ENCODE data around the gene FMO1.
"Not testable (repeated sequence)": the region's sequence is repeated elsewhere in the genome, so short reads cannot be mapped to it uniquely, and the experiment has no call there.

FMO1 gene, protein sequence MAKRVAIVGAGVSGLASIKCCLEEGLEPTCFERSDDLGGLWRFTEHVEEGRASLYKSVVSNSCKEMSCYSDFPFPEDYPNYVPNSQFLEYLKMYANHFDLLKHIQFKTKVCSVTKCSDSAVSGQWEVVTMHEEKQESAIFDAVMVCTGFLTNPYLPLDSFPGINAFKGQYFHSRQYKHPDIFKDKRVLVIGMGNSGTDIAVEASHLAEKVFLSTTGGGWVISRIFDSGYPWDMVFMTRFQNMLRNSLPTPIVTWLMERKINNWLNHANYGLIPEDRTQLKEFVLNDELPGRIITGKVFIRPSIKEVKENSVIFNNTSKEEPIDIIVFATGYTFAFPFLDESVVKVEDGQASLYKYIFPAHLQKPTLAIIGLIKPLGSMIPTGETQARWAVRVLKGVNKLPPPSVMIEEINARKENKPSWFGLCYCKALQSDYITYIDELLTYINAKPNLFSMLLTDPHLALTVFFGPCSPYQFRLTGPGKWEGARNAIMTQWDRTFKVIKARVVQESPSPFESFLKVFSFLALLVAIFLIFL

DNA sequence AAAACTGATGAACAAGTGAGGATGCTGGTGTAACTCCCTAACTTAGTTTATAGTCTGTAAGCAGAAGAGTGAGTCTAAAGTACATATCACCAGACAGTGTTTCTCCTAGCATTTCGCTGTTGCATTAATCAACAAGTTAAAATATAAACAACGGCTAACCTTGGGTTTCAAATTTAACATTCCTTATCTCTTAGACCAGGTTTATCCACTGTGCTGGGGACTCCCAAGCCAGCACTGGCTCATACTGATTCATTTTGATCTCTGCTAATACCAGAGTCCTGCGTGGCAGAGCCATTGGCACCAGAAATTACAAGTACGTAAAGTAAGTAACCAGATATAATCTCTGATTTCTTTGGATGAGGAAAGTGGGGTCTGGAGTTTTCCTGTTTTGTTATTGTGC, at the start of gene FMO1:
Gene FMO1, plus strand, starts transcription at position 193 of the 400 bp plus-strand sequence. CDS start 9,594 bp downstream, outside the sequence.
- no peak for DNase-seq (ENCODE audit: low read depth)

DNA sequence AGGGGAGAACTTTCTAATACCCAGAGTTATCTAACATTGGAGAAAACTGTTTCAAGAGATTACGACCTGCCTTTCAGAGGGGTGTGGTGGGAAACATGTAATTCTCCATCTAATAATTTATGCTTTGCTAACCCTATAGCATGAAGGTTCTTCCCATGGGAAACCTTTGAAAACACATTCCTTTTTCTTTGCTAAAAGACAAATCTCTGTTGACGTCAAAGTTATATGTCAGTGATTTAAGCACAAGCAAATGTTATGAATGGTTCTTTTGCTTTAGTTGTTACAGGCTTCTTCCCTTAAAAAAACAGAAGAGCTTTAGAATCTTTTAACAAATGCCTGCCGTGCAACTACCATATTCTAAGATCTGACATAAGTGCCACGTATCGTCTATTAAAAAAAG, 44.0 kb upstream of the FMO1 start:
- DNase-seq (ENCODE audit: low read depth), result no peak

DNA sequence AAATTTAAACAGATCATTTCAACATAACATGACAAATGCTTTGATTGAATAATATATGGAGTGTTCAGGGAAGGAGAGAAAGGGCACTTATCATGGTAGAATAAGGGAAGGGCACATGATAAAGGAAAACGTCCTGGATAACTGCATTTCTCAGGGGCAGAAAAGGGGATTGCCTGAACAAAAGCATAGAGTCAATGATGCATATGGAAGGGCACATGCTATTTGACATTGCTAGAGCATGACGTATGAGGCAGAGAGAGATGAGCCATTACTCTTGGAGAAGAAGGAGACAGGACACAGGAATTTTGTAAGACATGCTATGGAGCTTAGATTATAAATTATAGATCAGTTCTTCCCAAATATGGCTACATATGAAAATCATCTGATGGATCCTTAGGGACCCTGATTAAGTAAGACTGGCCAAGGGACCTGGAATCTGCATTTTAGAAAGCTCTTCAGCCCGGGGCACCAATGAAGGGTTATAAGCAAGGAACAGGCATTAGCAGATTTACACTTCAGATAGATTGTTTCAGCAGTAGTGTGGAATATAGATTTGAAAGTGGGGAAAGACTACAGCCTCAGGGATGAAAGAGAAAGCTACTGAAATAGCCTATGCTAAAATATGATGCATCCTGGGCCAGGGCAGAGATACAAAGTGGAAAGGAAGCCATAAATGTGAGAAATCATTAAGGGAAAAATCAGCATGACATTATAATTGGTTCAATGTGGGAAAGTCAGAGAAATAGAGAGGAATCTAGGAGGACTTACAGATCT, 41.9 kb upstream of the FMO1 start:
- DNase-seq (ENCODE audit: low read depth), result no peak

DNA sequence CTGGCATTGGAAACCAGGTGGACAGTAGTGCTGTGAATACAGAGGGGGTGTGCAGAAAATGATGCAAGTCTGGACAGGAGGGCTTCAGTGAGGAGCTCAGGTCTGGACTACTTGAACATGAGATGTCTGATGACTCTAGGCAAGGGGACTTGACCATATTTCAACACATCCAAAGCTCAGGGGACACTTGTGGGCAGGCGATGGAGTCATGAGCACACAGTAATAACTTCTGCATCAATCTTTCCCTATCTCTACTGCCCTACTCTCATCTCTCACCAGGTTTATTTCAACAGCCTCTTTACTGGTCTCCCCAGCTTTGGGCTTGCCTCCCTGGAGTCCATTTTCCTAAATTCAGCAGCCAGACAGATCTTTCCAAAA, 41.3 kb upstream of the FMO1 start:
- DNase-seq (ENCODE audit: low read depth), result no peak

DNA sequence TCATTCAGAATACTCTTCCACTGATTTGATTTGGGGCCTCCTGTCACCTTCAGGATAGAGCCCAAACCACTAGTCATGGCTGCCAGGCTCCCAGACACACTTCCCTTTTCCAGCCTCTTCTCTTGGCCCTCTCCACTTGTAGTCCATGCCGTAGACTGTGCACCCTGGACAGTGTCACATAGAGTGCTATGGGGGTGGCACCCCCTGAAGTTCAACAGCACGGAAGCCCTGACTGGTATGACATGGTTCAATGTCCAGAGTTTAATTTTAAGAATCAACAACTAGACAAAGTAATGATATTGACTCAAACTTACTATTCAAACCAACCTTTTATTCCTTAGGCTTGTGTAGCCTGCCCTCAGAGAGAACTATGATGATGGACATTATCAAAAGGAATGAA, 40.9 kb upstream of the FMO1 start:
- no peak for DNase-seq (ENCODE audit: low read depth)

DNA sequence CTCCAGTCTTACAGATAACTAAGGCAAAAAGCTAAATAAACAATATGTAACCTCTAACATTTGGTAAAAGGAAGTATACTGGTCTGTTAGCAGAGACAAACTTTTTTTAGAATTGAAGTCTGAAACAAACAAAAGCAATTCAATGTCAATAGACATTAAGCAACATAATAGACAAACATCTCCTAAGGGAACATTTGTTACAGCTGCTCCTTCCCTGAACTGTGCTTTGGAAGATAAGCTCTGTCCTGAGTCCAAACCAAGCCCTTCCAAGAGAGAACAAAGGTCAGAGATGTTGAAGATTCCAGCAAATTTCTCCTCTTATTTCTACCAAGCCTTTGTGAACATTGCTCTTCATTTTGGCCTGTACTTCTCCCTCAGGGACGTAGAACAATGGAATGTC, 37.9 kb upstream of the FMO1 start:
- DNase-seq (ENCODE audit: low read depth), result no peak

DNA sequence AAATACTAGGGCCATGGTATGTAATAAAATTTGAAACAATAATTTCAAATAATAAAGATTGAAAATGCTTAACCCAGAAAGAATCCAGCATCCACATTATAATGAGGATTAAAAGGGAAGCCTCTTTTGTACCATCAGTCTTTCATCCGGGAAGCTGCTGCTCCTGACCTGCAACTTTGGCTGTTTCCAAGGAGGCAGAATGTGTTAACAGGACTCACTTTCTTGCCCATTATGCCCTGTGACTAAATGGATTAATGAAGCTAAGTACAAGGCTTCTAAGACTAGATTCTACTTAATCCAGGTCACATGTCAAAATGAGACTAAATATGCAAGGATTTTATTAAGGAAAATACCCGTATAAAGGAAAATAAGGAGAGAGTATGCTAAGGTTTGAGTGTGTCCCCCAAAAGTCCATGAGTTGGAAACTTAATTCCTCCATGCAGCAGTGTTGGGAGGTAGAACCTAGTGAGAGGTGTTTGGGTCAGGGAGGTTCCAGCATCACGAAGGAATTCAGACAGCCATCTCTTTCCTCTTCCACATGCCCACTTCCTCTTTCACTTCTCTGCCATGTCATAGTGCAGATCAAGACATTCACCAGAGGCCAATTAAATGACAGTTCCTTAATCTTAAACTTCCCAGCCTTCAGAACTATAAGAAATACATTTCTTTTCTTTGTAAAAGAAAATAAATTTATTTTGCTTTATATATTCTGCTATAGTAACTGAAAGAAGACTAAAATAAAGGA, 35.5 kb upstream of the FMO1 start:
- DNase-seq (ENCODE audit: low read depth), result no peak

DNA sequence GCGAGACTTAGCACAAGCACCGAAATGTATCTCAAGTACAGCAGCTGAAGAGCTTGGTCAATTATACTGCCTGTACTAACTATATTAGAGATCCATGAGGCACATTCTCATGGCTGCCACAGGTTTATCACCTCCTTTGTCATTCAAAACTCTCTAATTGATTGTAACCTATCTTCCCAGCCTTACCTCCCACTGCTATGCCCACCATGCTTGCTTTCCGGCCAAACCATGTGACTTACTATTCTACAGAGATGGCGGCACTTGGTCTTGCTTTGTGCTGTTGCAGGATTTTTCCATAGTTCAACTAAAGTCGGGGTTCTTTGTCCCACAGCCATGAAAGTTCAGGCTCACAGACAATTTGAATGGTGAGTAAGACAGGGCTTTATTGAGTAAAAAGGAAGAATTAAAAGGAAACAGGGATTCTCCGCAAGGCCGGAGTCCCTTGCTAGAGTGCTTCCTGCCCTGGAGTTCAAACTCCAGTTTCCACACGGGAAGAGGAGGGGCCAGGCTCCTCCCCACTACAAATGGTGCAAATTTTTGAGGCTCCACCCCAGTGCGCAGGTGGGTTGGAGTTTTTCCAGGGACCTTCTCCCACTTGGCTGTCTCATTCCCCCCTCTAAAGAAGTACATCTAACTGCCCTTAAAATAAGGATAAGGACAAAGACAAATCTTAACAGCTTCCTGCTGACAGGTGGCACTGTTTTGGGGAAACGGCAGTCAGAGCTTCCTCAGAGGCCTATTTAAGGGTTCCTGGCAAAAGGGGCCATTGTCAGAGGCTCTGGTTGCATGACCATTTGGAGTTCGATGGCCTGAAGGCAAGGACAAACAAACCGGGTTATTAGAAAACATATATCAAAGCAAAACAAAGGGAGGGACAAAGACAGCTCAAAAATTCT, 34.5 kb upstream of the FMO1 start:
- no peak for DNase-seq (ENCODE audit: low read depth)

DNA sequence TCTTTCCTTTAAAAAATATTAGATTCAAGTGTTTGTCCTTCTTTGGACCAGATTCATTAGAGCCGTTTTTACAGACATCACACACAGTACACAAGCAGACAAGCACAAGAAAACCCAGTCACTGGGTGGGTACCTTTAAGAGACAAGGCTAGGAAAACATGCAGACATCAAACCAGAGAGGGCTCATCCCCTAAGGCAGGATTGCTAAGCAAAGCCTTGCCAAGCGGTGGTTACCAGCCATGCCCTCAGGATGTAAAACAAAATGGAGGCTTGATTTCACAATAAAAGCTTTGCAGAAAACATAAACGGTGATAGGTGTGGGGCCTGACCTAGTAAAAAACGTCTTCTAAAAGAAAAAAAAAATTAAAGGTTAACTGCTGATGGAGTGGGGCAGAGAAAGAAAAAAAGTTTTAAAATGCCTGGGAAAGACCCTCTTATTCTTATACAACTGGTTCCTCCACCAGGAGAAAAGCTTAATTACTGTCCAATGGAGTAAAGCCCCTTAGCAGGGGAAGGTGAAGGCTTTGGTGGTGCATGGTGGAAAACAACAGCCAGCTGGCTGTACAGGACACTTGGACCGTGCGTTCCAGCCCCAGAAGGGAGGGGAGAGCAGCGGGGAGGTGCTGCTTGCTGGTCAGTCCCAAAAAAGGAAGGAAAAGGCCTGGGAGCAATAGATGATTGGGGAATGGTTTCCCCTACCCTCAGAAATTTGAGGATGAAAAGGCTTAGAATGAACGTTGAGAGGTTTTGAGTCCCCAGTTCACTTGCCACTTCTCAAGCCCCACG, 30.4 kb upstream of the FMO1 start:
- no peak for DNase-seq (ENCODE audit: low read depth)

DNA sequence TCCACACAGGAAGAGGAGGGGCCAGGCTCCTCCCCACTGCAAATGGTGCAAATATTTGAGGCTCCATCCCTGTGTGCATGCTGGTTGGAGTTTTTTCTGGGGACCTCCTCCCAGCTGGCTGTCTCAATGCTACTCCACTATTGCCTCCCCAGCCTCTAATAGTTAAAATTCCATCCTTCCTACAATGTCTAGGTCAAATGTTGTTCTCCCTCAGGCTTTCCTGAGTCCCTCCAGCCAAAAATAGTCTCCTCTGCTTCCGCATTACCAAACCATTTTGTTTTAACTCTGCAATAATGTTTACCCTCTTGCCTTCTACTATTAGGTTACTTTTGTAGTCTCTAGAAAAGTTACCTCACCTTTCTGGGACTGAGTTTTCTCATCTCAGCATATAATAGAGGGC, 29.6 kb upstream of the FMO1 start:
- no peak for DNase-seq (ENCODE audit: low read depth)

DNA sequence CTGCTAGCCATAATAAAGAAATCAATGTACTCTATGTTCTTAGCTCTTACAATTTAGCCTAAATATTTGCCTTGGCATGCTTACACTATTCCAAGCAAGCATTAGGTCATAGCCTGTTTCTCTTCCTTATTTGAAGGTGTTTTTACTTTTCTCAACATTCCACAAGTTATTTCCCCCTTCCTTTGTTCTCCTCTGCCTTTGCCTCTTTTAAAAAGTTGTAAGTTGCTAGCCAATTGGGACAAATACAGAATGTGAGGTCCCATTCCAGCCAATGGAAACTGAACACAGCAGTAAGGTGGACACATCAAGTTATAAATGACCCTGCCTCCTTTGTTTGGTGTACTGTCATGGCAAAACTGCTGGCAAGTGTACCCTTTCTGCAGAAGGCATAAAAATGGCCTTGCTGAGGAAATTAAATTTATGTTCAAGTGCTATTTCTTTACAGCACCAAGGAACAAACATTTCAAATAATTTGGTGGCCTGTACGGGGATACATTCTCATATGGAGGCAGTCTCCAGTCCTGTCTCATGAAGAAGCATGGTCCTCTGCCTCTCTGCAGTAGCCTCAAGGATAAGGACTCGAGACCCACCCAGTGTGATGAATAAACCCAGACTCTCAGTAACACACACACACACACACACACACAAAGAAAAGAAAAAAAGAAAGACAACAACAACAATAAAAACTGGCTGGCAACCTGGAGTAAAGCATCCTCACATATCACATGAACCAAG, 28.8 kb upstream of the FMO1 start:
- no peak for DNase-seq (ENCODE audit: low read depth)

DNA sequence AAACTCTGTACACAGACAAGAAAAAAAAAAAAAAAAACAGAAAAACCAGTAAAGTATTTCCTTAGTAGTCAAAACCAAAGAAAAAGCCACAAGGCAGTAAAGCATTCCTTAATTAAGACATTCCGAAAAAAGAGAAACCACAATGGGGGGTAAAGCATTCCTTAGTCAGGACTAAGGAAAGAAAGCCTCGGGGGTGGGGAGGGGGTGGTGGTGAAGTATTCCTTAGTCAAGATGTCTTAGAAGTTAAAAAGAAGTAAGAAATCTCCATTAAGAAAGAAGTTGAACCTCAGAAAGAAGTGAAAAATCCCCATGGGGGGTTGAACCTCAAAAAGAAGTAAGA, 28.2 kb upstream of the FMO1 start:
- DNase-seq (ENCODE audit: low read depth), result no peak

DNA sequence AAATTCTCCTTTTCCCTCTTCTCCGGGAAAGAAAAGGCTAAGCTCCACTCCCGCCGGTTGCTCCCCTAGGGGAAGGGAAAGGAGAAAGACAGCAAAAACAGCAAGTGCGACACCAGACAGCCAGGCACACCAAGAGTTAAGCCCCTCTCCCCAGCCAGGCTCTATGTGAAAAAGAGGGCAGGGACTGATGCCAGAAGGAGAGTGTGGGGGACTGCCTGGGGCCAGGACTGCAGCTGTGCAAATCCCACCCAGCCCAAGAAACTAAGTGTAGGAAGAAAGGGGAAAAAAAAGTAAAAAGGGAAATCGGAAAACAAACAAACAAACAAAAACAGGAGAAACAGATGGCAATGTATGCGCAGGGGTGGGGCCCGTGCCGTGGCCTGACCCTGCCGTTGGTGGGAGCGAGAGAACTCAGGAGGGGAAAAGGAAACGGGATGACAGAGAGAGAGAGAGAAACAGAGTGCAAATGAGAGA, 27.7 kb upstream of the FMO1 start:
- DNase-seq (ENCODE audit: low read depth), result no peak

DNA sequence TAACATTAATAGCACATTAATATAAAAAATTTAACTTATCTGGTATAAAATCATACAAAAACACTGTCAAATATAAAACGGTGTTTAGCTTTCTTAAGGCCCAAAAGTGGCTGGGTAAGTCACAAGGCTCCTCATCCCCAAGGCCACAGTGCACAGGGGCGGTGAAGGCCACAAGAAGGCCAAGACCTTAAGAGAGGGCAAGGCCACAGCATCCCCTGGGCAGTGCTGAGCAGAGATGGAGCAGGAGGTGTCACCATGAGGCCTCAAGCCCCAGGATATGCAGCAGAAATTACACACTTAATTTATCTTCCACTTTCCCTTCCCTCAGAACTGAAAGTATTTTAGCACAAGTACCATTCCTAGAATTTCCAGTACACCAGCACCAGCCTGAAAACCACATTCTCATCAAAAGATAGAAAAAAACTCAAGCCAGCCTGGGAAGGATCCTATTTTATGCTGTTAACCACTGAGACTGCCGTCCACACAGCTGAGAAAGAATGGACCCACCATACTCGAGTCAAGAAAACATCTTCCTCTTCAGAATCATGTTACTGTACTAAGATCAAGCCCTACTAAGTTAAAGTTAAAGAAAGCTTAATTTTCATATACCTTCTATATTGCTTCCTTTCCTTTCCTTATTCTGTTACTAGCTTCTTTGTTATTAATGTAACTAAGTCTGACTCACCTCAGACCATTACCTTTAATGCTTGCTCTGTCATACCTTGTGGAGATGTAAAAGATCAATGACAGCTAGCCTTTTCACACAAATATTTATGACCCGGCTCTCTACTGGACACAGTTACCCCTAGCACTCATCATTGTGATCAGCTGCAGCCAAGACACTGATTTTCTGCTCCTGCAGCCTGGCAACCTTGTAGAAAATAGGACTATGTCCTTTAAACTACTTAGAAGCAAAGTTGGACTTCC, 26.4 kb upstream of the FMO1 start:
- no peak for DNase-seq (ENCODE audit: low read depth)

DNA sequence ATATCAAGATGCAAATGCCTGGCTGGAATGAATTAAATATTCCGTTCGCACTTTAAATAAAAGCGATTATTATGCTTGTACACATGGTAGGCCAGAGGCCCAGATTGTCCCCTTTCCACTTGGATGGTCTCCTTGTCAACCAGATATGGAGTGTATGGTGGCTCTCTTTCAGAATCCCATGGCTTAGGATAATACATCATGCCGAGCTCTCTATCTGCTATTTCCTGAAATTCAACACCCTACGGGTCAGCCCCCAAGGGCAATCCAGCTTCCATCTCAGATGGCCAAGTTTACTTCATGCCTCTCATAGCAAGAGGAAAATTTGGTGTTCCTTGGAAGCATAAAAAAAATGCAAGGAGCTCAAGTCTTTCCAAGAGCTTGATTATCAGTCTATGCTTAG, 25.4 kb upstream of the FMO1 start:
- no peak for DNase-seq (ENCODE audit: low read depth)

DNA sequence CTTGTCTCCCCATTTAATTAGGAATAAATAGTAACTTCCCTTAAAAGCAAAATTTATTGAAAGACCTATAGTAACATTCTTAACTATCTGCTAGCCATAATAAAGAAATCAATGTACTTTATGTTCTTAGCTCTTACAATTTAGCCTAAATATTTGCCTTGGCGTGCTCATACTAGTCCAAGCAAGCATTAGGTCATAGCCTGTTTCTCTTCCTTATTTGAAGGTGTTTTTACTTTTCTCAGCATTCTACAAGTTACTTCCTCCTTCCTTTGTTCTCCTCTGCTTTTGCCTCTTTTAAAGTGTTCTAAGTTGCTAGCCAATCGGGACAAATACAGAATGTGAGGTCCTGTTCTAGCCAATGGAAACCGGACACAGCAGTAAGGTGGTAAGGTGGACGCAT, 24.0 kb upstream of the FMO1 start:
- not testable (repeated sequence) for DNase-seq (ENCODE audit: low read depth)

DNA sequence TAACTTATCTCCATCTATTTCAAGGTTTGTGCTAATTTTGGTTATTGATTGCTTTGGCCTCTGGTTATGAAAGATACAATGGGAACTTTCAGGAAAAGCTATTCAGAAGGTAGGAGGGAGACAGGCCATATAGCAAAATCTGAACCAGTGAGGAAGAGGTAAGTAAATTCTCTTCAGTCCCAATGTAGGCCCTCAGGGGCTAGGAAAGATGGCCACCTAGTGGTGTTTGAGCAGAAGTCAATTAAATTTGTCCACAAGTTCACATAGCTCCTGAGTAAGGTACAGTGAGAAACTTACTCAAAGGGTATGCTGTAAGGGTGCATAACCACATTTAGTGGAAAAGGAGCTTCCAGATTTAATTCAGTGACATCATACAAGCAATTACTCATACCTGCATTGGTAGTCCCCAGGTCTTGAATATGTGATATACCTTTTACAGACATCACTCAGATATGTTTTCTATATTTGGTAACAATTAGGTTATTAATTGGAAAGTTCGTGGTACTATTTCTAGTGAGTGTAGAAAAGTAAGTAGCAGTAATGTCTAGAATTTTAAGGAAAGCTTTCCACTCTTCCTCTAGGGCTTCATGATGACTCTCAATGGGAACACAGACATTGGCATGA, 21.4 kb upstream of the FMO1 start:
- no peak for DNase-seq (ENCODE audit: low read depth)

DNA sequence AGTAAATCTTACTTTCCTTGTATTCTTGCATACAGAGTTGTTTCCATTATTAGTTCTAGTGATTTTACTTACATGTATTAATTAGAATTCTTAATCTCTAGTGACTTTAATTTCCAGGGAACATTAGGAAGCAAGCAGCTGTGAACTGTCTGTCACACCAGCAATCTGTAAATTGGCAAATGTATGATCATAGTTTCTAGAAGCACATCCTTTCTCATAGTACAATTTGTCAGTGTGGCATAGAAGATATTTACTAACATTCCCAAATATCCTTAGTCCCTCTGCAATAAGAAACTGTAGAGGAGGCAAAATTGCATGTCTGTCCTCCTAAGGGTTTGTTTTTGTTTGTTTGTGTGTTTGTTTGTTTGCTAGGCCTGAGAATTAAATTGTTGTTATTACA, 17.0 kb upstream of the FMO1 start:
- no peak for DNase-seq (ENCODE audit: low read depth)
